MCF 10A (cell line): ENCODE measurements around the gene BRD2. TPM values are rescaled to one million over a fixed set of nuclear protein-coding genes. Genes with fewer than 3 reads are reported as not detected.

Source experiments
- BruUV-seq: library from RNA; stranded (reverse); fragments of 400-500 nt; replicated peaks from 2 replicates; lab custom pipeline; 2021; lab: Mats Ljungman, UMichigan
- CTCF ChIA-PET: fragments of 300-600 bp; sonication (Branson Sonifier 250); formaldehyde crosslinking; extraction: SDS; loops from one replicate; lab custom pipeline; 2021; ENCODE audit warnings: antibody characterized with exemption, inconsistent platforms; lab: Yijun Ruan, JAX
- POLR2A ChIA-PET: fragments of 300-600, 350-650 bp; sonication (Branson Sonifier 250); formaldehyde crosslinking; extraction: SDS; loops from one replicate; lab custom pipeline; 2020; ENCODE audit warnings: antibody characterized with exemption, inconsistent platforms; lab: Yijun Ruan, JAX
- DNase-seq: peaks from one replicate; pipeline ENCODE4 v3.0.0-alpha.2; 2018; ENCODE audit not compliant: unreplicated experiment
- H3K27ac Mint-ChIP-seq: one replicate; pipeline ENCODE4 v1.8.0; 2022; ENCODE audit warnings: mild to moderate bottlenecking, low read depth, mixed read lengths; ENCODE audit not compliant: unreplicated experiment
- H3K27me3 Mint-ChIP-seq: one replicate; pipeline ENCODE4 v1.8.0; 2022; ENCODE audit warnings: mixed read lengths; ENCODE audit not compliant: insufficient read depth, unreplicated experiment
- H3K36me3 Mint-ChIP-seq: one replicate; pipeline ENCODE4 v1.8.0; 2022; ENCODE audit warnings: mild to moderate bottlenecking, moderate library complexity, mixed read lengths; ENCODE audit not compliant: insufficient read depth, unreplicated experiment
- H3K4me1 Mint-ChIP-seq: one replicate; pipeline ENCODE4 v1.8.0; 2022; ENCODE audit warnings: mixed read lengths; ENCODE audit not compliant: insufficient read depth, unreplicated experiment
- H3K4me3 Mint-ChIP-seq: one replicate; pipeline ENCODE4 v1.8.0; 2022; ENCODE audit warnings: mild to moderate bottlenecking, moderate library complexity, mixed read lengths; ENCODE audit not compliant: unreplicated experiment
- H3K9me3 Mint-ChIP-seq: one replicate; pipeline ENCODE4 v1.8.0; 2022; ENCODE audit warnings: mixed read lengths; ENCODE audit not compliant: unreplicated experiment
- intact Hi-C: fragments of 100-400 bp; cut with micrococcal nuclease; formaldehyde crosslinking; loops from 2 replicates; pipeline ENCODE4 v1.14.1; 2022
- total RNA-seq: library from RNA; stranded (reverse); gene quantifications from 2 replicates; pipeline ENCODE4 v1.2.3, GENCODE V29; 2022
- TF ChIP-seq, protein P1 (sequence below): fragments of 200-600 bp; IDR thresholded peaks from one replicate; pipeline ENCODE4 v1.8.0; 2022; ENCODE audit warnings: antibody characterized with exemption, mild to moderate bottlenecking; ENCODE audit not compliant: unreplicated experiment

The BRD2 gene
- total RNA-seq, 1 experiment from 2014 or later, result 223 TPM

- POLR2A ChIA-PET, result interaction anchor here (1.5 kb wide), 1 partner anchor 14 kb away, joined by 3 read pairs; no protein-coding TSS in a partner anchor
- Mint-ChIP-seq H3K27me3 (peaks cover 83% of the 10 kb centered on the region), H3K9me3 (no peaks in the 10 kb centered on the region), H3K4me3 (no peak overlapping the region), H3K4me1 (no peaks in the 10 kb centered on the region), H3K27ac (no peak overlapping the region), H3K36me3 (no peaks in the 10 kb centered on the region)
- intact Hi-C loops, result no loop called here
- DNase-seq, result no peak
- CTCF ChIA-PET, result interaction anchor here (1.1 to 2.0 kb wide), 3 partner anchors 33 to 154 kb away, joined by 4 to 9 read pairs (median 4); no protein-coding TSS in a partner anchor
- TF ChIP-seq, protein P1, sequence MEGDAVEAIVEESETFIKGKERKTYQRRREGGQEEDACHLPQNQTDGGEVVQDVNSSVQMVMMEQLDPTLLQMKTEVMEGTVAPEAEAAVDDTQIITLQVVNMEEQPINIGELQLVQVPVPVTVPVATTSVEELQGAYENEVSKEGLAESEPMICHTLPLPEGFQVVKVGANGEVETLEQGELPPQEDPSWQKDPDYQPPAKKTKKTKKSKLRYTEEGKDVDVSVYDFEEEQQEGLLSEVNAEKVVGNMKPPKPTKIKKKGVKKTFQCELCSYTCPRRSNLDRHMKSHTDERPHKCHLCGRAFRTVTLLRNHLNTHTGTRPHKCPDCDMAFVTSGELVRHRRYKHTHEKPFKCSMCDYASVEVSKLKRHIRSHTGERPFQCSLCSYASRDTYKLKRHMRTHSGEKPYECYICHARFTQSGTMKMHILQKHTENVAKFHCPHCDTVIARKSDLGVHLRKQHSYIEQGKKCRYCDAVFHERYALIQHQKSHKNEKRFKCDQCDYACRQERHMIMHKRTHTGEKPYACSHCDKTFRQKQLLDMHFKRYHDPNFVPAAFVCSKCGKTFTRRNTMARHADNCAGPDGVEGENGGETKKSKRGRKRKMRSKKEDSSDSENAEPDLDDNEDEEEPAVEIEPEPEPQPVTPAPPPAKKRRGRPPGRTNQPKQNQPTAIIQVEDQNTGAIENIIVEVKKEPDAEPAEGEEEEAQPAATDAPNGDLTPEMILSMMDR, result no peak
- BruUV-seq, result no TSS peak
Observed at GRCh38 chr6:33017694-33018353, 49.4 kb downstream of the BRD2 start.

DNA sequence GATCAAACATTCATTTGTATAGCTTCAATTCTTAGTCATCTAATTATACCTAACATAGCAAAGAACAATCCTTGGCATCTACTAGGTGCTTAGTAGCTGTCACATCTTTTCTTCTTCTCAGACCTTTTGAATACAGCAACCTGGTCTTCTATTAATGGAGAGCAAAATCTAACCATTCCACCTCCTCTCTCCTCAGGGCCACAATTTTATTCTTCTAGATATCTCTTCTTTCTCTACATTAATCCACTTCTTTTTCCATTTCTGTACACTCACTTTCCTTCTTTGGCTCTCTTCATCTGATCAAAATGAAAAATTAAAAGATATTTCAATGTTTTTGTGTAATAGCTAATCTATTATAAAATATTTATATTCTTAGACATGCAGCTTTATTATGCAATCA is 50.0 kb downstream of the BRD2 start:
- BruUV-seq, result no TSS peak

GRCh38 chr6:33018904-33019303 is 50.5 kb downstream of the BRD2 start:
- H3K9me3 Mint-ChIP-seq, result no peaks in the 10 kb centered on the region
- H3K27me3 Mint-ChIP-seq, result peaks cover 72% of the 10 kb centered on the region
- H3K36me3 Mint-ChIP-seq, result no peaks in the 10 kb centered on the region
- no peaks in the 10 kb centered on the region for H3K4me1 Mint-ChIP-seq
- ChIA-PET POLR2A (no interaction called here), CTCF (interaction anchor here (0.6 to 1.1 kb wide), 3 partner anchors 70 to 133 kb away, joined by 3 to 4 read pairs (median 3); no protein-coding TSS in a partner anchor)
- TF ChIP-seq, protein P1, result no peak
- H3K4me3 Mint-ChIP-seq, result no peak overlapping the region
- H3K27ac Mint-ChIP-seq, result no peak overlapping the region
- intact Hi-C loops, result no loop called here
- BruUV-seq, result no TSS peak
- no peak for DNase-seq

More for the DNA sequence above, 50.0 kb downstream of the BRD2 start:
- H3K4me3 Mint-ChIP-seq, result no peak overlapping the region
- no peak overlapping the region for H3K27ac Mint-ChIP-seq
- H3K27me3 Mint-ChIP-seq, result peaks cover 77% of the 10 kb centered on the region
- TF ChIP-seq, protein P1, result no peak
- ChIA-PET POLR2A (no interaction called here), CTCF (interaction anchor here (0.6 to 2.0 kb wide), 3 partner anchors 34 to 131 kb away, joined by 3 to 9 read pairs (median 4); no protein-coding TSS in a partner anchor)
- no peaks in the 10 kb centered on the region for H3K9me3 Mint-ChIP-seq
- intact Hi-C loops, result no loop called here
- DNase-seq, result no peak
- no peaks in the 10 kb centered on the region for H3K4me1 Mint-ChIP-seq
- H3K36me3 Mint-ChIP-seq, result no peaks in the 10 kb centered on the region

DNA sequence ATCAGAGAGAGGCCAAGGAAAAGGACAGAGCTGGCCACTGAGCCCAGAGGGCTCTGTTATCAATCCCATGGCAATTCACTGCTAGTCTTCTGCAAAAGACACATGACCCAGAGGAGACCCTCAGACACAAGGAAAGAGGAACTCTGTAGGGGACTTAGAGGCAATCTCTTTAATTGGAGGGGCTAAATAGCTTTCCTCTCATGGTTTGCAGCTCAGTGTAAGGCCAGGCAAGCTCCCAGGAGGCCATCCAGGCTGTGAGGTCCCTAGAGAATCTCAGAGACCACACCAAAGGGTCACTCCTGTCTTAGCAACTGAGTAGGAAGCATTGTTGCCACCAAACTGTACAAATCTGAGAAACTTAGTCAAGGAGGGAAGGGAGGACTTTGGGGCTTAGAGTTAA is 51.0 kb downstream of the BRD2 start:
- POLR2A ChIA-PET, result no interaction called here
- DNase-seq, result no peak
- BruUV-seq, result no TSS peak
- H3K36me3 Mint-ChIP-seq, result no peaks in the 10 kb centered on the region
- CTCF ChIA-PET, result interaction anchor here (0.6 kb wide), 1 partner anchor 134 kb away, joined by 3 read pairs; no protein-coding TSS in a partner anchor
- intact Hi-C loops, result no loop called here
- no peak overlapping the region for H3K27ac Mint-ChIP-seq
- no peaks in the 10 kb centered on the region for H3K4me1 Mint-ChIP-seq
- H3K27me3 Mint-ChIP-seq, result peaks cover 70% of the 10 kb centered on the region
- H3K4me3 Mint-ChIP-seq, result no peak overlapping the region
- no peaks in the 10 kb centered on the region for H3K9me3 Mint-ChIP-seq
- TF ChIP-seq, protein P1, result no peak
